ENCODE measurements around the gene TRANK1. TPM values are rescaled to one million over a fixed set of nuclear protein-coding genes. Genes with fewer than 3 reads are reported as not detected.

Gene TRANK1
- total RNA-seq, 2 donors from 2014 or later = 9.0 to 20.1 TPM

DNA sequence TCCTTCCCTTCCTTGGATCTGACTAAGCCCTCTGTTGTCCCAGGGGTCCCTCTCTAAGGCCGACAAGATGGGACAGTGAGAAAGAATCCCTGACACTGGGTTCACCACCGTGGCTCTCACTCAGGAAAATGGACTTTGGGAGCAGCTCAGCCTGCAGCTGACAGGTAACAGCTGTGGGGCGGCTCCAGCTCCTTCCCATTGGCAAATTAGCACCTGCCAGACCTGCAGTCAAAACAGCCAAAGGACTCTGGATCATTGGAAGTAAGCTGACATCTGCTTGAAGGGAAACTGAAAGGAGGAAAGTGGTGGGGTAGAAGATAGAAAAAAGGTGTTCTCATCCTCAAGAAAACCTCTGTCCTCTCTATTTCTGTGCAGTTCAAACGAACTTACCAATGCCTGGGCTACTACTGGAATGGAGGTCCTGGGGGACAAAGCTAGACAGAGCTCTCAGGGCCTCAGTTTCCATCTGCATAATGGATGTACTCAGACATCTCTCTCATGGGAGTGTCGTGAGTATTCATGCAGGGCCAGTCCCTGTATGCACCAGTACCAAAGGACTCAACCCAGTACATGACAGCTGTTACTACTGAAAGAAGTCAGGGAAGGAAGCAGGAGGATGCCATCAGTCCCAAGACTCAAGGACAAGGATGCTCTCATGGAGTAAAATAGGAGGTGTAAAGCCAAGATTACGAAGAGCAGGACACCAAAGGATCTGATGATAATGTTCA, 126.9 kb downstream of the TRANK1 start:
- WGBS, 2 experiments (ENCODE audit: insufficient coverage in 1 of 2, insufficient read length in 1 of 2) = 84 to 94% methylated on average over 5 to 6 of the region's 6 CpGs
- H3K36me3 Mint-ChIP-seq (ENCODE audit: low read depth) = no peaks in the 10 kb centered on the region
- peak; percentile 35 for DNase-seq
- H3K4me3 Mint-ChIP-seq = no peak overlapping the region
- H3K27ac Mint-ChIP-seq = no peak overlapping the region
- H3K4me1 ChIP-seq (ENCODE audit: control insufficient read depth, insufficient read depth, low read length) = no peaks in the 10 kb centered on the region
- H3K9me3 Mint-ChIP-seq = no peaks in the 10 kb centered on the region
- H3K4me1 Mint-ChIP-seq = peaks cover 11% of the 10 kb centered on the region
- no peaks in the 10 kb centered on the region for H3K27me3 ChIP-seq (ENCODE audit: control insufficient read depth, insufficient read depth, low read length, poor library complexity, severe bottlenecking)
- TF ChIP-seq CTCF (conservative IDR thresholded peaks at IDR 0.05) = no peak
- no peak overlapping the region for H3K9ac ChIP-seq (ENCODE audit: extremely low read depth, low read length, poor library complexity, severe bottlenecking)
- H3K27ac ChIP-seq (ENCODE audit: low read depth, low read length) = no peak overlapping the region
- H3K9me3 ChIP-seq (ENCODE audit: control insufficient read depth, low read length) = no peaks in the 10 kb centered on the region
- H3K36me3 ChIP-seq (ENCODE audit: control insufficient read depth, insufficient read depth, low read length) = no peaks in the 10 kb centered on the region
- no peaks in the 10 kb centered on the region for H3K27me3 Mint-ChIP-seq (ENCODE audit: insufficient read depth)
- no peak overlapping the region for H3K4me3 ChIP-seq (ENCODE audit: low read length)

GRCh38 chr3:36815375-36815774, 129.5 kb downstream of the TRANK1 start:
- 93 to 94% methylated on average over 5 to 9 of the region's 9 CpGs for WGBS, 2 experiments (ENCODE audit: insufficient coverage in 1 of 2, insufficient read length in 1 of 2)
- no peaks in the 10 kb centered on the region for H3K36me3 Mint-ChIP-seq (ENCODE audit: low read depth)
- no peak overlapping the region for H3K27ac Mint-ChIP-seq
- H3K27ac ChIP-seq (ENCODE audit: low read depth, low read length) = no peak overlapping the region
- H3K27me3 Mint-ChIP-seq (ENCODE audit: insufficient read depth) = no peaks in the 10 kb centered on the region
- no peak overlapping the region for H3K9ac ChIP-seq (ENCODE audit: extremely low read depth, low read length, poor library complexity, severe bottlenecking)
- H3K9me3 ChIP-seq (ENCODE audit: control insufficient read depth, low read length) = no peaks in the 10 kb centered on the region
- H3K4me3 ChIP-seq (ENCODE audit: low read length) = no peak overlapping the region
- peaks cover 9% of the 10 kb centered on the region for H3K4me1 Mint-ChIP-seq
- no peaks in the 10 kb centered on the region for H3K27me3 ChIP-seq (ENCODE audit: control insufficient read depth, insufficient read depth, low read length, poor library complexity, severe bottlenecking)
- DNase-seq = no peak
- no peaks in the 10 kb centered on the region for H3K4me1 ChIP-seq (ENCODE audit: control insufficient read depth, insufficient read depth, low read length)
- no peaks in the 10 kb centered on the region for H3K36me3 ChIP-seq (ENCODE audit: control insufficient read depth, insufficient read depth, low read length)
- H3K9me3 Mint-ChIP-seq = no peaks in the 10 kb centered on the region
- H3K4me3 Mint-ChIP-seq = no peak overlapping the region
- no peak for TF ChIP-seq CTCF (conservative IDR thresholded peaks at IDR 0.05)

DNA sequence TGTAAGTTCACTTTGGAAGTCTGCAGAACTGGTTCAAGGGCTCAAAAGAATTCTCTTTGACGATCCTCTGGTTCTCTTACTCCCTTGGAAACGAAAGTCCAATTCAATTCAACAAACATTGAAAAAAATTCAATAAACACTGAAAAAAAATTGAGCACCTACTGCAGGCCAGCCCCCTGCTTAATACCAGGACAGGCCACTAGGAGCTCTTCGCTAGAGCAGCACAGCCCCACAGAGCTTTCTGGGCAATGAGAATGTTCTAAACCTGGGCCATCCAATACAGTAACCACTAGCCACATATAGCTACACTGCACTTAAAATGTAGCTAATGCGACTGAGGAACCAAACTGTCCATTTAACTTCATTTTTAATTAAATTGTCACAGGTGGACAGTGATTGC, 130.1 kb downstream of the TRANK1 start:
- Mint-ChIP-seq H3K27ac (no peak overlapping the region), H3K9me3 (no peaks in the 10 kb centered on the region), H3K36me3 (ENCODE audit: low read depth) (no peaks in the 10 kb centered on the region), H3K4me3 (no peak overlapping the region), H3K27me3 (ENCODE audit: insufficient read depth) (no peaks in the 10 kb centered on the region), H3K4me1 (peaks cover 9% of the 10 kb centered on the region)
- Histone ChIP-seq H3K27ac (ENCODE audit: low read depth, low read length) (no peak overlapping the region), H3K9me3 (ENCODE audit: control insufficient read depth, low read length) (no peaks in the 10 kb centered on the region), H3K4me1 (ENCODE audit: control insufficient read depth, insufficient read depth, low read length) (no peaks in the 10 kb centered on the region), H3K36me3 (ENCODE audit: control insufficient read depth, insufficient read depth, low read length) (no peaks in the 10 kb centered on the region), H3K27me3 (ENCODE audit: control insufficient read depth, insufficient read depth, low read length, poor library complexity, severe bottlenecking) (no peaks in the 10 kb centered on the region), H3K4me3 (ENCODE audit: low read length) (no peak overlapping the region), H3K9ac (ENCODE audit: extremely low read depth, low read length, poor library complexity, severe bottlenecking) (no peak overlapping the region)
- 75% methylated on average over 4 of the region's 4 CpGs; no CpG with 5 or more reads in 1 of the 2 experiments for WGBS, 2 experiments (ENCODE audit: insufficient coverage in 1 of 2, insufficient read length in 1 of 2)
- TF ChIP-seq CTCF (conservative IDR thresholded peaks at IDR 0.05) = peak; percentile 68
- DNase-seq = peak; percentile 44
